Astrocyte (in vitro differentiated cells and primary cell): Measurements from ENCODE around the gene ZNF681. TPM values are rescaled to one million over a fixed set of nuclear protein-coding genes. Genes with fewer than 3 reads are reported as not detected.
A peak's percentile ranks its signal among the peaks of the same experiment; 100 is the strongest.
"Not testable (repeated sequence)": the region's sequence is repeated elsewhere in the genome, so short reads cannot be mapped to it uniquely, and the experiment has no call there.

Source experiments
- DNase-seq: peaks from one replicate; pipeline ENCODE4 v3.0.0-alpha.2; 2010; ENCODE audit warnings: low read depth
- FAIRE-seq: peaks from 2 replicates; lab custom pipeline; 2011; peaks lifted over from hg19 to GRCh38; lab: Jason Lieb, UNC
- H2AFZ ChIP-seq: 2 replicates; pipeline ENCODE4 v1.6.0; 2012; ENCODE audit warnings: low read depth, low read length, inconsistent platforms
- H3K27ac ChIP-seq: 2 replicates; pipeline ENCODE4 v1.5.1; 2011; ENCODE audit warnings: low read depth, low read length, inconsistent platforms
- H3K27me3 ChIP-seq: 2 replicates; pipeline ENCODE4 v1.6.0; 2011; ENCODE audit warnings: low read length, inconsistent platforms; ENCODE audit not compliant: insufficient read depth
- H3K36me3 ChIP-seq: 2 replicates; pipeline ENCODE4 v1.5.1; 2011; ENCODE audit warnings: low read length, inconsistent platforms; ENCODE audit not compliant: insufficient read depth
- H3K4me1 ChIP-seq: 2 replicates; pipeline ENCODE4 v1.5.1; 2011; ENCODE audit warnings: low read length, inconsistent platforms; ENCODE audit not compliant: insufficient read depth
- H3K4me2 ChIP-seq: 2 replicates; pipeline ENCODE4 v1.6.0; 2012; ENCODE audit warnings: low read length, inconsistent platforms
- H3K4me3 ChIP-seq: 2 replicates; pipeline ENCODE4 v1.5.1; 2011; ENCODE audit warnings: low read depth, mild to moderate bottlenecking, low read length, inconsistent platforms; ENCODE audit not compliant: insufficient read depth
- H3K79me2 ChIP-seq: 2 replicates; pipeline ENCODE4 v1.6.0; 2012; ENCODE audit warnings: mild to moderate bottlenecking, low read length, inconsistent platforms; ENCODE audit not compliant: insufficient read depth
- H3K9ac ChIP-seq: 2 replicates; pipeline ENCODE4 v1.6.0; 2012; ENCODE audit warnings: mild to moderate bottlenecking, low read length, inconsistent platforms
- H3K9me3 ChIP-seq: 2 replicates; pipeline ENCODE4 v1.5.1; 2012; ENCODE audit warnings: low read depth, mild to moderate bottlenecking, low read length, inconsistent platforms; ENCODE audit not compliant: insufficient read depth
- H4K20me1 ChIP-seq: 2 replicates; pipeline ENCODE4 v1.6.0; 2012; ENCODE audit warnings: low read length, inconsistent platforms; ENCODE audit not compliant: insufficient read depth
- H3K27ac Mint-ChIP-seq: one replicate; pipeline ENCODE4 v1.8.0; 2021; ENCODE audit warnings: mild to moderate bottlenecking, mixed read lengths; ENCODE audit not compliant: unreplicated experiment
- H3K27me3 Mint-ChIP-seq: one replicate; pipeline ENCODE4 v1.8.0; 2021; ENCODE audit warnings: low read depth, mixed read lengths; ENCODE audit not compliant: unreplicated experiment
- H3K36me3 Mint-ChIP-seq: one replicate; pipeline ENCODE4 v1.8.0; 2021; ENCODE audit warnings: low read depth, mixed read lengths; ENCODE audit not compliant: unreplicated experiment
- H3K4me1 Mint-ChIP-seq: one replicate; pipeline ENCODE4 v1.8.0; 2021; ENCODE audit warnings: low read depth, mixed read lengths; ENCODE audit not compliant: unreplicated experiment
- H3K4me3 Mint-ChIP-seq: one replicate; pipeline ENCODE4 v1.8.0; 2021; ENCODE audit warnings: mild to moderate bottlenecking, moderate library complexity, mixed read lengths; ENCODE audit not compliant: unreplicated experiment
- H3K9me3 Mint-ChIP-seq: one replicate; pipeline ENCODE4 v1.8.0; 2021; ENCODE audit warnings: mild to moderate bottlenecking, mixed read lengths; ENCODE audit not compliant: unreplicated experiment
- EZH2 ChIP-seq: IDR thresholded peaks from 2 replicates; pipeline ENCODE4 v1.6.1; 2012; ENCODE audit warnings: mild to moderate bottlenecking, low read length, inconsistent platforms; ENCODE audit not compliant: insufficient read depth
- total RNA-seq: library from RNA; stranded (reverse); gene quantifications from 2 replicates; pipeline ENCODE4 v1.2.1, GENCODE V29; 2021
- TF ChIP-seq, protein P1 (sequence below): IDR thresholded peaks from 2 replicates; pipeline ENCODE4 v1.5.1; 2011; ENCODE audit warnings: low read depth, mild to moderate bottlenecking, inconsistent platforms, low read length, moderate library complexity; ENCODE audit not compliant: insufficient read depth

Gene ZNF681
- total RNA-seq, 1 donor from 2014 or later = 3.1 TPM

DNA sequence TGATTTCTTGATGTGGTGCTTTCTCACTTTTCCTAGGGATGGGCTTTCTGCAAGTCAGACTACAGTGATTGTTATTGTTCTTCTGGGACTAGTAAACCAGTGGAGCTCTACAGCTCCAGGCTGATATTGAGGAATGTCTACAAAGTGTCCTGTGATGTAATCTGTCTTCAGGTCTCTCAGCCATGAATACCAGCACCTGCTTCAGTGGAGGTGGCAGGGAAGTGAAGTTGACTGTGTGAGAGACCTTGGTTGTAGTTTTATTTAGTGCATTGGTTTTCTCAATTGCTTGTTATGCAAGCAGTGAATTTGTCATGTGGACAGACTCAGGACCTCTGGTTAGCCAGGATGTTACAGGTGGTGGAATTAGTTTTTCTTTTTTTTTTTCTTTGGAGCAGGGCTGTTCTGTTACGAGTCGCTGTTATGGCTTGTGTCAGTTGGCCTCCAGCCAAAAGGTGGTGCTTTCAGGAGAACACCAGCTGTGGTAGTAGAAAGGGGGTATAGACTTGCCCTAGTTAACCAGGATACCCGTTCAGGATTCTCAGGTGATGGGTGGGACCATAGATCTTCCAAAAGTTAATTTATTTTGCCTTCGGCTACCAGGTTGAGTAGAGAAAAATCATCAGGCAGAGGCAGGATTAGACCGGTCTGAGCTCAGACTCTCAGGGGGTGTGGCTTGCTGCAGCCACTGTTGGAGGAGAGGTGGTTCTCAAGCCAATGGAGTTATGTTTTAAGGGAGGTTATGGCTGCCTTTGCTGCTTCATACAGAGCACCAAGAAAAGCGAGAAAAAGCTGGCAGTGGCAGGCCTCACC lies 59.8 kb downstream of the ZNF681 start:
- no peak for FAIRE-seq
- Histone ChIP-seq H3K4me2 (no peak overlapping the region), H3K36me3 (no peaks in the 10 kb centered on the region), H3K4me1 (no peaks in the 10 kb centered on the region), H3K9ac (no peak overlapping the region), H3K27me3 (no peaks in the 10 kb centered on the region), H3K79me2 (no peaks in the 10 kb centered on the region), H4K20me1 (no peaks in the 10 kb centered on the region), H3K9me3 (peaks cover 3% of the 10 kb centered on the region), H3K27ac (no peak overlapping the region), H2AFZ (no peak overlapping the region), H3K4me3 (no peak overlapping the region)
- TF ChIP-seq, protein P1, sequence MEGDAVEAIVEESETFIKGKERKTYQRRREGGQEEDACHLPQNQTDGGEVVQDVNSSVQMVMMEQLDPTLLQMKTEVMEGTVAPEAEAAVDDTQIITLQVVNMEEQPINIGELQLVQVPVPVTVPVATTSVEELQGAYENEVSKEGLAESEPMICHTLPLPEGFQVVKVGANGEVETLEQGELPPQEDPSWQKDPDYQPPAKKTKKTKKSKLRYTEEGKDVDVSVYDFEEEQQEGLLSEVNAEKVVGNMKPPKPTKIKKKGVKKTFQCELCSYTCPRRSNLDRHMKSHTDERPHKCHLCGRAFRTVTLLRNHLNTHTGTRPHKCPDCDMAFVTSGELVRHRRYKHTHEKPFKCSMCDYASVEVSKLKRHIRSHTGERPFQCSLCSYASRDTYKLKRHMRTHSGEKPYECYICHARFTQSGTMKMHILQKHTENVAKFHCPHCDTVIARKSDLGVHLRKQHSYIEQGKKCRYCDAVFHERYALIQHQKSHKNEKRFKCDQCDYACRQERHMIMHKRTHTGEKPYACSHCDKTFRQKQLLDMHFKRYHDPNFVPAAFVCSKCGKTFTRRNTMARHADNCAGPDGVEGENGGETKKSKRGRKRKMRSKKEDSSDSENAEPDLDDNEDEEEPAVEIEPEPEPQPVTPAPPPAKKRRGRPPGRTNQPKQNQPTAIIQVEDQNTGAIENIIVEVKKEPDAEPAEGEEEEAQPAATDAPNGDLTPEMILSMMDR = no peak
- TF ChIP-seq EZH2 = no peak
- H3K27me3 Mint-ChIP-seq = no peaks in the 10 kb centered on the region
- peaks cover 9% of the 10 kb centered on the region for H3K9me3 Mint-ChIP-seq
- H3K36me3 Mint-ChIP-seq = peaks cover 1% of the 10 kb centered on the region
- H3K4me1 Mint-ChIP-seq = peaks cover 7% of the 10 kb centered on the region
- peak overlapping the region; percentile 41 for H3K27ac Mint-ChIP-seq
- no peak for DNase-seq
- H3K4me3 Mint-ChIP-seq = no peak overlapping the region

DNA sequence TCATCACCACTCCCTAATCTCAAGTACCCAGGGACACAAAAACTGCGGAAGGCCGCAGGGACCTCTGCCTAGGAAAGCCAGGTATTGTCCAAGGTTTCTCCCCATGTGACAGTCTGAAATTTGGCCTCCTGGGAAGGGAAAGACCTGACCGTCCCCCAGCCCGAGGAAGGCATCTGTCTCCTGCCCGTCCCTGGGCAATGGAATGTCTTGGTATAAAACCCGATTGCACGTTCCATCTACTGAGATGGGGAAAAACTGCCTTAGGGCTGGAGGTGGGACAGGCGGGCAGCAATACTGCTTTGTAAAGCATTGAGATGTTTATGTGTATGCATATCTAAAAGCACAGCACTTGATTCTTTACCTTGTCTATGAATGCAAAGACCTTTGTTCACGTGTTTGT lies 65.8 kb downstream of the ZNF681 start:
- not testable (repeated sequence) for H3K36me3 ChIP-seq, DNase-seq, H3K4me3 Mint-ChIP-seq, H3K27me3 ChIP-seq, H3K27ac Mint-ChIP-seq, H4K20me1 ChIP-seq, H3K4me3 ChIP-seq, H2AFZ ChIP-seq, H3K27ac ChIP-seq, H3K9me3 ChIP-seq, H3K36me3 Mint-ChIP-seq, FAIRE-seq, H3K9me3 Mint-ChIP-seq, H3K4me1 ChIP-seq, H3K4me2 ChIP-seq, H3K27me3 Mint-ChIP-seq, H3K79me2 ChIP-seq, H3K4me1 Mint-ChIP-seq, H3K9ac ChIP-seq

Other genes starting within 250 kb of the ZNF681 start
- gene ZNF675, start 71.7 kb downstream of the ZNF681 start, total RNA-seq = 12.8 and 15.5 TPM in 2 replicates
- 0.54 and 0.89 TPM in 2 replicates for gene ZNF726, start 156.0 kb upstream of the ZNF681 start, total RNA-seq